Dendritic cell treated with granulocyte-macrophage colony-stimulating factor and Interleukin-4, amounts not matched to agents 40 ng/mL and 50 ng/mL, for 4 days (primary cell): ENCODE results near the gene PLA2G2E.
"Not testable (repeated sequence)": the region's sequence is repeated elsewhere in the genome, so short reads cannot be mapped to it uniquely, and the experiment has no call there.

Source experiments
- H3K27ac Mint-ChIP-seq: one replicate; pipeline ENCODE4 v1.8.0; 2022; ENCODE audit warnings: mild to moderate bottlenecking, mixed read lengths
- H3K27me3 Mint-ChIP-seq: one replicate; pipeline ENCODE4 v1.8.0; 2022; ENCODE audit warnings: mild to moderate bottlenecking, mixed read lengths
- H3K36me3 Mint-ChIP-seq: one replicate; pipeline ENCODE4 v1.8.0; 2022; ENCODE audit warnings: low read depth, mixed read lengths
- H3K4me1 Mint-ChIP-seq: one replicate; pipeline ENCODE4 v1.8.0; 2022; ENCODE audit warnings: low read depth, mixed read lengths
- H3K4me3 Mint-ChIP-seq: one replicate; pipeline ENCODE4 v1.8.0; 2022; ENCODE audit warnings: mild to moderate bottlenecking, moderate library complexity, mixed read lengths
- H3K9me3 Mint-ChIP-seq: one replicate; pipeline ENCODE4 v1.8.0; 2022; ENCODE audit warnings: mixed read lengths
- intact Hi-C: fragments of 100-400 bp; cut with micrococcal nuclease; formaldehyde crosslinking; loops from one replicate; pipeline ENCODE4 v1.15.0; 2022

The PLA2G2E gene

DNA sequence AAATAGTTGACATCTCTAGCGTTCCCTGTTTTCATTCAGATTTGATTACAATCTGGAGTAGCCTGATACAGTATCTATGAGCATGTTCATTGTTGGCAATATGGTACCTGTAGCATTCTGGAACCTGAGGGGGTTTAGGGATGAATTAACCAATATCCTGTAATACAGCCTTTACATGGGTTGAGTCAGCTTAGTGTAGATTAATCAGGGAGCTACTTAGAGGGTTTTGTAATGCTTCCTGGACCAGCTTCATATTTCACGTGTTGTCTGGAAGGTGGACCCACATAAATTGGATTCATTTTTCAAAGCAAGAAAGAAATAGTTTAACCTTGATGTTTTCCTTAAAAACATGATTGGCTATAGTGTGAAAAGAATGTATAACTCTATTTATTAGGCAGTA is 37.6 kb downstream of the PLA2G2E start:
- no peak overlapping the region for H3K4me3 Mint-ChIP-seq
- H3K4me1 Mint-ChIP-seq, result peaks cover 43% of the 10 kb centered on the region
- peaks cover 9% of the 10 kb centered on the region for H3K36me3 Mint-ChIP-seq
- no peak overlapping the region for H3K27ac Mint-ChIP-seq
- intact Hi-C loops, result no loop called here
- no peaks in the 10 kb centered on the region for H3K9me3 Mint-ChIP-seq
- H3K27me3 Mint-ChIP-seq, result peaks cover 3% of the 10 kb centered on the region

- H3K27me3 Mint-ChIP-seq, result peaks cover 5% of the 10 kb centered on the region
- intact Hi-C loops, result no loop called here
- H3K4me3 Mint-ChIP-seq, result no peak overlapping the region
- peaks cover 32% of the 10 kb centered on the region for H3K4me1 Mint-ChIP-seq
- no peak overlapping the region for H3K27ac Mint-ChIP-seq
- H3K36me3 Mint-ChIP-seq, result no peaks in the 10 kb centered on the region
- no peaks in the 10 kb centered on the region for H3K9me3 Mint-ChIP-seq
Observed at GRCh38 chr1:19884312-19884711, 39.1 kb downstream of the PLA2G2E start.

DNA sequence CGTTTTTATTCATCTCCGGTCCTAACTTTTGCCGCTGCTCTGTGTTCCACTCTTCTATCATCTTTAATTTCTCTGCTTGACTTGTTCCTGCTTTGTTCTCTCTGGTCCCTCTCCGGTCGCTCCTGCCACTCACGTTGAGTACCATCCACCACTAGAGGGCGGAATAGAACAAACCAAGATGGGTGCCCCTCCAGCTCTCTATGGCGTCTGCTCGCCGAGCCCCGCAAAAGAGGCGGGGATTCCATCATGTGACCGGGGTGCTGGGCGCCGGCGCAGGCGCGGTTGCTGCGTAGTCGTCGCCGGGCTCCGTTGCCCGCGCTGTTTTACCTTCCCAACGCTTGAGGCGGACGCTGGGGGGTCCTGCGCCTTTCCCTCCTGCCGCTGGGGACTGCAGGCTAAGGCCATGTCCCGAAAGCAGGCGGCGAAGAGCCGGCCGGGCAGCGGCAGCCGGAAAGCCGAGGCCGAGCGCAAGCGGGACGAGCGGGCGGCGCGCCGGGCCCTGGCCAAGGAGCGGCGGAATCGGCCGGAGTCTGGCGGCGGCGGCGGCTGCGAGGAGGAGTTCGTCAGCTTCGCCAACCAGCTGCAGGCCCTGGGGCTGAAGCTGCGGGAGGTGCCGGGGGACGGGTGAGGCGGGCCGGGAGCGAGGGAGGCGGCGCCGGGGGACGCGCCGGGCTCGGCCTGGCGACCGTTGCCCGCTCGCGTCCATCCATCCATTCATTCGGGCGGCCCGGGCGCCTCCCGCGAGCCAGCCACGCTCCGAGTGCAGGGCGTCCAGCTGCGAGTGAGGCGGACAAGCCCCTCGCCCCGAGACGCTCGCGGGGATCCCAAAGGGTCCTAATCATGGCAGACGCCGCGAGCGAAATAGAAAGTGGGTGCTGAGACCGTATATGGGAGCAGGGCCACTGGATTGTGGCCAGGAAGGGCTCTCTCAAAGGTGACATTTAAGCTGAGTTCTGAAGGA is 41.0 kb downstream of the PLA2G2E start, which contains the start of gene OTUD3:
Gene OTUD3 (plus strand): TSS at position 285 of the 961 bp plus-strand sequence. CDS start 119 bp downstream, at position 404.
- intact Hi-C loops, result no loop called here
- H3K36me3 Mint-ChIP-seq, result no peaks in the 10 kb centered on the region
- H3K27me3 Mint-ChIP-seq, result peaks cover 13% of the 10 kb centered on the region
- peak within 1 kb of the TSS; percentile 84 for H3K27ac Mint-ChIP-seq
- peaks cover 34% of the 10 kb centered on the region for H3K4me1 Mint-ChIP-seq
- peak within 1 kb of the TSS; percentile 89 for H3K4me3 Mint-ChIP-seq
- H3K9me3 Mint-ChIP-seq, result no peaks in the 10 kb centered on the region

DNA sequence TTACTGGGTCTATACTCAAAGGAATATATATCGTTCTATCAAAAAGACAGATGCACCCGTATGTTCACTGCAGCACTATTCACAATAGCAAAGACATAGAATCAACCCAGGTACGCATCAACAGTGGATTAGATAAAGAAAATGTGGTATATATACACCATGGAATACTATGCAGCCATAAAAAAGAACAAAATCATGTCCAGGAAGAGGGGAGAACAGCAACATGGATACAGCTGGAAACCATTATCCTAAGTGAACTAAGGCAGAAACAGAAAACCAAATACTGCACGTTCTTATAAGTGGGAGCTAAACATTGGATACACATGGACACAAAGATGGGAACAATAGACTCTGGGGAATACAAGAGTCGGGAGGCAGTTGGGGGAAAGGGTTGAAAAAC is 42.6 kb downstream of the PLA2G2E start:
- H3K4me1 Mint-ChIP-seq, result peaks cover 42% of the 10 kb centered on the region
- peaks cover 19% of the 10 kb centered on the region for H3K27me3 Mint-ChIP-seq
- H3K9me3 Mint-ChIP-seq, intact Hi-C loops, H3K27ac Mint-ChIP-seq, H3K4me3 Mint-ChIP-seq, H3K36me3 Mint-ChIP-seq: not testable (repeated sequence)

- no peaks in the 10 kb centered on the region for H3K36me3 Mint-ChIP-seq
- no peaks in the 10 kb centered on the region for H3K9me3 Mint-ChIP-seq
- H3K4me1 Mint-ChIP-seq, result peaks cover 34% of the 10 kb centered on the region
- H3K27me3 Mint-ChIP-seq, result peaks cover 24% of the 10 kb centered on the region
- intact Hi-C loops, result no loop called here
- no peak overlapping the region for H3K27ac Mint-ChIP-seq
- no peak overlapping the region for H3K4me3 Mint-ChIP-seq
Observed at GRCh38 chr1:19879661-19880060, 43.8 kb downstream of the PLA2G2E start.

GRCh38 chr1:19879227-19879626 is 44.2 kb downstream of the PLA2G2E start:
- Mint-ChIP-seq H3K36me3 (no peaks in the 10 kb centered on the region), H3K27ac (no peak overlapping the region), H3K9me3 (no peaks in the 10 kb centered on the region), H3K27me3 (peaks cover 26% of the 10 kb centered on the region), H3K4me3 (no peak overlapping the region), H3K4me1 (peaks cover 31% of the 10 kb centered on the region)
- intact Hi-C loops, result no loop called here

- H3K27ac Mint-ChIP-seq, result no peak overlapping the region
- intact Hi-C loops, result no loop called here
- H3K9me3 Mint-ChIP-seq, result no peaks in the 10 kb centered on the region
- H3K4me1 Mint-ChIP-seq, result peaks cover 25% of the 10 kb centered on the region
- no peak overlapping the region for H3K4me3 Mint-ChIP-seq
- no peaks in the 10 kb centered on the region for H3K36me3 Mint-ChIP-seq
- H3K27me3 Mint-ChIP-seq, result peaks cover 27% of the 10 kb centered on the region
Observed at GRCh38 chr1:19878637-19878985, 44.8 kb downstream of the PLA2G2E start.

DNA sequence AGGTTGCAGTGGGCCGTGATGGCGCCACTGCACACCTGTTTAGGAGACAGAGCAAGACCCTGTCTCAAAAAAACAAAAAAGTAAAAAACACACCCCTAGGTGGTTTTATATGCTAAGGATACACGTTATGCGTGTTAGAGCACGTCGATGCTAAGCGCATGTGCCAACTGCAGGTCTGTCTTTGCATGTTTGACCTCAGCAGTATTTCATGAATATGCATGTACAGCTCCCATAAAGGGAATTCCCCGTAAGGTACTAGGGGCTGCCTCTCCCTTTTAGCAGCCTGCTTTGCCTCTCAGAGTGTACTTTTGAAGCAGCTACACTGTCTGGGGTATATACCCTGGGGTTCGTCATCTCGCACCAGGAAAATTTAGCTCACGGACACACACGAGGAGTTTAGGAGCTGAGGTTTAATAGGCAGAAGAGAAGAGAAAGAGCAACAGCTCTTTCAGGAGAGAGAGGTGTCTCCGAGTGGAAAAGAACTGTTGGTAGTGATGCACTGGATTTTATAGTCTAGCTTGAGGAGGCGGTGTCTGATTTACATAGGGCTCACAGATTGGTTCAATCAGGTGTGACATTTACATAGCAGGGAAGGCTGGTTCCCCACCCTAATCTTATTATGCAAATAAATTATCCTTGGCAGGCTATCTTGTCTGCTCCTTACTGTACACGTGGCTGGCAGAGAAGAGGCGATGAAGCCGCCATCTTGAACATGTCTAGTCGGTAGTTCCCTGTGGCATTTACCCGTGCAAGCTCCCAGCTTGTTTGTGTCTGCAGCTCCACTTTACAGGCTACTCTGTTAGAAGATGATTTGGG is 45.4 kb downstream of the PLA2G2E start:
- intact Hi-C loops, result no loop called here

DNA sequence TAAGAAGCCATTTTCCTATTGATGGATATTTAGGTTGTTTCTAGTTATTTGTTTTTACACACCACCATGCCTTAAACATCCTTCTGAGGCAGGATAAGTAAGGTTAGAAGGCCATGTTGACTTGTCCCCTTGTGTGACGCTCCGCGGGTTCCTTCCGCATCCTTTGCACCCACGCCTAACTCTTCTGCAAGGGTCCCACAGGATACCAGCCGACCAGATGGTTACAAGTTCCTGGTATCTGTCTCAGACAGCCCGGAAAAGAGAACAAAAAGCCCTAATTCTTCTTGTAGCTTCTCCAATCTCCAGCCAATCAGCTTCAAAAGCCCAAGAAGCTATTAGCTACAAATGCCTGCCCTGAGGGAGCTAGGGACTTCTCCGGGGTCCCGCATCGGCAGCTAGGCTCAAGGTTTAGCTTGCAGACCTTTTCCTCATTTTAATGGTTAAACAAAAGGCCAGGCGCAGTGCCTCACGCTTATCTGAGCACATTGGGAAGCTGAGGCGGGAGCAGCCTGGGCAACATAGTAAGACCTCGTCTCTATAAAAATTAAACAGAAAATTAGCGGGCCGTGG is 46.2 kb downstream of the PLA2G2E start:
- Mint-ChIP-seq H3K4me3 (no peak overlapping the region), H3K4me1 (peaks cover 21% of the 10 kb centered on the region), H3K27me3 (peaks cover 34% of the 10 kb centered on the region), H3K36me3 (no peaks in the 10 kb centered on the region), H3K9me3 (no peaks in the 10 kb centered on the region), H3K27ac (peak overlapping the region; percentile 50)
- intact Hi-C loops, result no loop called here

More for the DNA sequence above, 45.4 kb downstream of the PLA2G2E start:
- H3K4me3 Mint-ChIP-seq, result no peak overlapping the region
- H3K27me3 Mint-ChIP-seq, result peaks cover 31% of the 10 kb centered on the region
- H3K27ac Mint-ChIP-seq, result peak overlapping the region; percentile 50
- H3K36me3 Mint-ChIP-seq, result no peaks in the 10 kb centered on the region
- peaks cover 24% of the 10 kb centered on the region for H3K4me1 Mint-ChIP-seq
- no peaks in the 10 kb centered on the region for H3K9me3 Mint-ChIP-seq

DNA sequence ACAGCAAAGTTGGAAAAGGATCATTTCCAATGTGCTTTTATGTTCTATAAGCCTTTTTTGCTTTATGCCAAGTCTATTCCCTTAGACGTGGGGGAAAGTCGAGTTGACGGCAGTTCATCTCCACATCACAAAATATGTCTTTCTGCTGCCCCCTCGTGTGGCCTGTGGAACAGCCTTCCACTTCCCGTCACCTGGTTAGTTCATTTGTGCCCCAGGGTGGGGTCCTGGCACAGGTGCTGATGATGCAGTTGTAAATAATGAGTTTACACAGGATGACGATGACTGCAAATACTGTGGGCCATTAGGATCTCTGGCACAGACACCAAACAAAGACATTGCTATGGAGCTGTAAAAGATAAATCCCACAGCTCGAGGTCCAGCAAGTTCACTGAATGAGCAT is 51.2 kb downstream of the PLA2G2E start:
- Mint-ChIP-seq H3K4me3 (no peak overlapping the region), H3K4me1 (peaks cover 11% of the 10 kb centered on the region), H3K27me3 (peaks cover 46% of the 10 kb centered on the region), H3K36me3 (no peaks in the 10 kb centered on the region), H3K27ac (no peak overlapping the region), H3K9me3 (no peaks in the 10 kb centered on the region)
- intact Hi-C loops, result no loop called here
